NCI-H1694 (cell line): ENCODE data around the gene LANCL2.

Source experiments
- DNase-seq: peaks from one replicate; lab custom pipeline; 2025; lab: John Stamatoyannopoulos, UW

LANCL2 gene

GRCh38 chr7:55438085-55438756 is 73.1 kb downstream of the LANCL2 start:
- DNase-seq, result no peak

DNA sequence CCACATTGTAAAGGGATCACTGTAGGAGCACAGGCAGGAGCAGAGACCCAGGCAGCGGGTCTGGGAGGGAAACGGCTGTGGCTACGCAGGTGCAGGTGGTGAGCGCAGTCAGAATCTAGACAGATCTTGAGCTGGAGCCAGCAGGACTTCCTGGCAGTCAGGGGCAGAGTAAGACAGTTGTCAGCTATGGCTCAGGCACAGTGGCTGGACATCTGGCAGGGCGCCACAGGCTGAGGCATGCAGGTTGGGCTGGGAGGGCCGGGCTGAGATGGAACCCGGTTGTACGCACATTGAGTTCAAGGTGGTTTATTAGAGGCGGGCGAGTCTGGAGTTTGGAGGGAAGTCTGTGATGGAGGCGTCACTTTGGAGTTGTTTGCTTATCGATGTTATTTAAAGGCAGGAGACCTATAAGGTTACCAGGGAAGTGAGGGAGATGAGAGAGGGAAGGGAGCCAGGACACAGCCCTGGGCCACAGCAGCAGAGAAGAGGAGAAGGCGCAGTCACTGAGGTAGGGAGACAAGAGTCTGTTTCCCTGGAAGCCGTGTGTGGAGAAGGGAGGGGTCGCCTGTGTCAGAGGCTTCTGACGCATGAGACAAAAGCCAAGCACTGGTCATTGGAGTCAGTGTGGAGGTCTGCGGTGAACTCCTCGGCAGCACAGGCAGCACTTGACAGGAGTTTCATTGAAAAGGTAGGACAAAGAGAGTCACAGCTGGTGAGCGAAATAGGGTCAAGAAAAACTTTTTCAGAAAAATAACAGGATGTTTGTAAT is 73.8 kb downstream of the LANCL2 start:
- DNase-seq, result no peak

GRCh38 chr7:55439627-55440026 is 74.5 kb downstream of the LANCL2 start:
- DNase-seq, result peak; percentile 25

- no peak for DNase-seq
Measured at GRCh38 chr7:55440040-55440690, 75.0 kb downstream of the LANCL2 start.

DNA sequence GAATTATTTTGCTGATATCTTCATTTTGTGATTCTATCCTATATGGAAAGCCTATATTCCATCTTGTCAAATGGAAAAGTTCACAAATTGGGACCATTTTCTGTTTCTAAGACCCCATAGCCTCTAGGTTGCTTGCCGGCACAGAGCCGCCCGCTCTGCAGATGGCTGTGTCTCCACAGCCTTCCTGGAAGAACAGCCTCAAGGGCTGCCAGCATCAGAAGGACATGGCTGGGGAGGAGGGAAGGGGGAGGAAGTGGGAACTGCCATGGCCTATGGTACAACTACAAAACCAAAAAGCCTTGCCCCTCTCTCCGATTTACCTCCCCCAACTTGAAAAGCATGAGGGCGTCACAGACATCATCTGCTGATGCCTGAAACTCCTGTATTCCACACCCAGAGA is 75.9 kb downstream of the LANCL2 start:
- no peak for DNase-seq

DNA sequence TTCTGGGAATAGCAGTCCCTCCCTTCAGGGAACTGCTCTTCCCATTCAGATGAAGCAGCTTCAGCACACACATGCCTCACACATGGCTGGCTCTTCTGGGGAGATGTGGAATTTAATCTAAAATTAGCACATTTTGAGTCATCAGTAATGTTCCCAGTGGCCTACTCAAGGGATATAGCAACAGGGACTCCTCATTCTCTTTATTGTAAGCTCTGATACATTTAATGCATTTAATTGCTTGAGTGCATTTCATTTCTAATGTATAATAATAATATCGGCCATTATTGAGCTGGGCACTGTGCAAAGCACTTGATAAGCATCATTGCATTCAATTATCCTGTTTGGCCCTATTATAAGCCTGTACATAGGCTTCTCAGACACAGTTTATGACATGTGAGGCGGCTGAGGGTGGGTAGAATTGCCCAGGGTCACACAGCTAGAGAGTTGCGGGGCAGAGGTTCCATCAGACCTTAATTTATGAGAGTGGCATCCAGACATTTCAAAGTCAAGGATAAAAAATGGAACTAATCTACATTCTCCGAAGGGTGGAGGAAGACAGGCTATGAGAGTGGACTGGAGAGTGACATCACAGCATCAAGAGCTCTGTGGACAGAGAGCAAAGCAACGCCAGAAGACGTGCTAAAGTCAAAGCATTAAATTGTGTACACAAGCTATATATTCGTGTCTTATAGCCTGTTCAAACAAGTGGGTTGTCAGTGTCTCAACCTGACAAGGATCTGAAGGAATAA is 76.8 kb downstream of the LANCL2 start:
- no peak for DNase-seq

DNA sequence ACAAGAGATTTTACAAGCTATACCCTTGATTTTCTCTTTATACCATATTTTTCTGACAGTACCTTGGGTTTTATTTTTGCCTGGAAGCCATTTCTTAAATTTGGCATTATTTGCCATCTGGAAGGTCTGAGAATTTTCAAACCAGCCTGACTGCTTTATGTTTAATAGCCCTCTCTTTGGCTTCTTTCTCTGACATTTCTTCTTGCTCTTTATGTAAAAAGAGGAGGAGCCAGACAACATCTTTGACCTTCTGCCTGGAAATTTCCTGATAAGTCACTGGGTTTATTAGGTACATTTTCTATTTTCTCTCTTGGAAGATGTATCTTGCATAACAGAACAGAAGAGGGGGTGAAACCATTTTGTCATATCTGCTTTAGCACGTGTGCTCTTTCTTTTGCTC is 79.6 kb downstream of the LANCL2 start:
- no peak for DNase-seq

DNA sequence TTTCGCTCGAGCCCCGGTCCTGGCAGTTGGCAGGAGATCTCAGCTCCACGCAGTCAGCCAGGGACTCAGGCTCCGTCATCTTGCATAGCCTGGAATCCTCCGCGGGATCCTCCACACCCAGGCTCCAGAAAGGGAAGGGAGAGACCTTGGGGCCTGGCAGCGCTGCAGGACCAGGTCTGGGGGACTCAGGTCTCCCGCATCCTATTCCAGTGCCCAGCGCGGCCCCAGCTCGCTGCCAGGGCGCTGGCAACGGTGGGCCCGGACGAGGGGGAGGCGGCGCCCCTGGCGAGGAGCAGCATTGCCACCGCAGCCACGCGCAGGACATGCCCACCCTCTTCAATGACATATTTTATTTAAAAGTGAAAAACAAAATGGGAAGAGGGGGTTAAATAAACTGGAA is 83.4 kb downstream of the LANCL2 start:
- DNase-seq, result no peak

DNA sequence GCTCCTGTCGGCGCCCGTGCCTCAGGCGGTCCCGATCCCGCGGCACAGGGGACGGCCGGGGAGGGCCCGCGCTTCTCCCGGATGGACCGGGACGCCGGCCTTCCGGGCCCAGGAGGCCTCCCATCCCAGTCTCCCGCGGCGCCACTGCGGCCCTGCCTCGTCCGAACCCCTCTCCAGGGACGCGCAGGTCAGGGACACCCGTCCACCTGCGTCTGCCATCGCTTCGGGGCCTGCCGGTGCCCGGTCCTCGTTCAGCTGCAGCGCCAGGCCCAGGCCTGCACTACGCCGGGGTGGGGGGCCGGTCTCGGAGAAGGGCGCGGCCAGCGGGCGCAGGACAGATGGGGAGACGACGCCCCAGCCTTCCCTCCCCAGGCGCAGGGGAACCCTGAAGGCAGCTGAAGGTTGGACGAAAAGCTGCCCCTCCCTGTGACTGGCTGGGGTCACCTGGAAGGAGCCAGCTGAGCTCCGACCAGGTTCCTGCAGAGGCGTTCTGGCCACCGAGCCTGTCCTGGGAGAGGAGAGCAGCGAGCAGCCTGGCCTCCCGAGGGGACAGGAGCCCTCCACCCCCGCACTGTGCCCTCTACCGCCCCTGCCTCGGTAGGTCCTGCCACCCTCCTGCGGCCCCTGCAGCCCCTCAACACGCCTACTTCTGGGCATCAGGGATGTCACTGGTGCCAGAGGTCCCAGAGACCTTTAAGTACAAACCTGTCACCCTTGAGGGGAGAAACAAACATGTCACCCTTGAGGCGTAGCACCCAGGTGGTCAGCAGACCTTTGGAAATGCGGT is 84.3 kb downstream of the LANCL2 start:
- no peak for DNase-seq

- no peak for DNase-seq
Measured at GRCh38 chr7:55449992-55450535, 84.9 kb downstream of the LANCL2 start.

DNA sequence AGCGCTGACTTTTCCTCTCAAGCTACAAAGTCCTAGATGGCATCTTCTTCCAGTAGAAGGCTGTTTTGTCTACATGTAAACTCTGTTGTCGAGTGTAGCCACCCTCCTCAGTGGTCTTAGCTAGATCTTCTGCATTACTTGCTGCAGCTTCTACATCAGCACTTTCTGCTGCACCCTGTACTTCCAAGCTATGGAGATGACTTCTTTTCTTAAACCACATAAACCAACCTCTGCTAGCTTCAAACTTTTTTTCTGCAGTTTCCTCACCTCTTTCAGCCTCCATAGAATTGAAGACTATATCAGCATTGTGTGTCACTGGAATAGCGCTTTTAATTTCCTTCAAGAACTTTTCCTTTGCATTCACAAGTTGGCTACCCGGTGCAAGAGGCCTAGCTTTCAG is 87.8 kb downstream of the LANCL2 start:
- no peak for DNase-seq

- DNase-seq, result no peak
Measured at GRCh38 chr7:55457801-55458200, 92.7 kb downstream of the LANCL2 start.

- no peak for DNase-seq
Measured at GRCh38 chr7:55458351-55458750, 93.2 kb downstream of the LANCL2 start.

DNA sequence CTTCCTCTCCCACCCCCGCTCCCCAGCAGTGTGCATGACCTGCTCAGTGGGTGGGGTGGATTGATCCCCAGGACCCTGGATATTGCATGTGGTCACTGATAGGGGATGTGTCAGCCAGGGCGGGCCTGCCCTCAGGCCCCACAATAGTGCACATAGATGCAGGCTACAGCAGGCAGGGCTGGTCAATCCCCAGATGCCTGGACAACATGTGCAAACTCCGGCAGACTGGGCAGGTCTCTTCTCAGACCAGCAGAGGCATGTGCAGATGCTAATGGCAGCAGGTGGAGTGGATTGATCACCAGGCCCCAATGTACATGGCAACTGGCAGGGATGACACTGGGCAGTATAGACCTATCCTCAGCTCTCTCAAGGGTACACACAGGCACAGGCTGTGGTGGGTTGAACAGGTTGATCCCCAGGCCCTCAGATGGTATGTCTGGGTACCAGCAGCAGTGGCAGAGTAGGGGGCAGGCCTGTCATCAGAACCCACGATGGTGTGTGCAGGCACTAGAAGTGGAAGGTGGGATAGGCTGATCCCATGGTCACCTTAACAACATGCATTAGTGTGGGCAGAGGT is 98.6 kb downstream of the LANCL2 start:
- no peak for DNase-seq

GRCh38 chr7:55464422-55464821 is 99.3 kb downstream of the LANCL2 start:
- DNase-seq, result no peak

- no peak for DNase-seq
Measured at GRCh38 chr7:55465691-55466090, 100.6 kb downstream of the LANCL2 start.

DNA sequence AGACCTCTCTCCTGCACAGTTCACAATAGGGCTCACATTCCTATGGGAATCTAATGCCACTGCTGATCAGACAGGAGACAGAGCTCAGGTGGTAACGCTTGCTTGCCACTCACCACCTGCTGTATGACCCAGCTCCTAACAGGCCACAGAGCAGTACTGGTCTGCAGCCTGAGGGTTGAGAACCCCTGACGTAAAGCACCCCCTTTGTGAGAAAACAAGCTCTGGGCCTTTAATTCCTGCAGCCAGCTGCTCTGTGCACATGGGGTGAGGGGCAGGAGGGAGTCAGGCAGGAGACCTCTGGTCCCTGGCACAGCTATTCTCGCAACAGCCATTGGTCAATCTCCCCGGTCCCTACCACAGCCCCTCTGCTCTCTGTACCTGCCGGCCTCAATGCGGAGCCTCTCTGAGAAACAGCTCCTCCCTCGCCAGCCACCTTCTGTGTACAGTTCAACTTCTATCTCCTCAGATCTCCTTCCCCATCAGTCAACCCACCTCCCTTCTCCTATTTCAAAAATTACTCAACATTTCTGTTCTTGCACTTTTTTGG is 102.0 kb downstream of the LANCL2 start:
- no peak for DNase-seq

DNA sequence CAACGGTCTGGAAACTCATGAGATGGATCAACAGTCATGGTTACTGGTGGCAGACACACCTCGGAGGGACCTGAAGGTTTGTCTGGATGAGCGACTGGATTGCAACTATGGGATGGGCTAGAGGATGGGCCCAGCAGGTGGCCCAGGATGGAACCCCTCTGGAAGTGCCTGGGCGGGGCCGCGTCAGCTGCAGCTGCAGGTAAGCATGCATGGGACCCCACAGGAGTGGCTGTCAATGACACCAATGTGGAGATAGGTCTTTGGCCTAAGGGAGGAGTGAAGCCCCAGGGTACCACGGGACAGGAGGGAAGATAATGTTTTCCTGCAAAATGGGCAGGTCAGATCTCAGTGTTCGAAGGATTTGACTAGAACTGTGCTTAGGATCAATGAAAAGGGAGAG is 103.4 kb downstream of the LANCL2 start:
- DNase-seq, result no peak

- DNase-seq, result no peak
Measured at GRCh38 chr7:55469271-55469681, 104.1 kb downstream of the LANCL2 start.

GRCh38 chr7:55469721-55470120 is 104.6 kb downstream of the LANCL2 start:
- DNase-seq, result no peak

DNA sequence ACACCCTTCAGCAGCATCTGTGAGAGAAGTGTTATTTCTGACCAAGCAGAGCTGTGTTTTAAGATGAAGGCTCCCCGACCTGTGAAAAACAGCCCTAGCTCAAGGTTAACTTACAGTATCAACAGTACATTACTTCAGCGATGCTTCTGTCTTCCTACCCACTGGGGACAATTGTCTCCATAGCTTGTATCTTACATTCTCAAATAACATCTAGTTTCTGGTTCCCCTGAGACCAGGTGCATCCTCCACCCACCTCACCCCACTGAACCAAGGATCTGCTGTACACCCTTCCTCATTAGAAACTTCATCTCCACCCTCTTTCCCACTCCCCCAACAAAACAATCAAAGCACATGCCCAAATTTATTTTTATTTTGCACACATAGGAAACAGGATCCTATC is 105.1 kb downstream of the LANCL2 start:
- no peak for DNase-seq
